Fibroblast of skin of abdomen (primary cell): ENCODE results near the gene CDT1.
"Not testable (repeated sequence)": the region's sequence is repeated elsewhere in the genome, so short reads cannot be mapped to it uniquely, and the experiment has no call there.

Experiments
- DNase-seq: peaks from one replicate; pipeline ENCODE4 v3.0.0-alpha.2; 2013

CDT1 gene

GRCh38 chr16:88769617-88770460 lies 33.8 kb upstream of the CDT1 start:
- DNase-seq: no peak

GRCh38 chr16:88770461-88771293 lies 32.9 kb upstream of the CDT1 start:
- DNase-seq: peak; percentile 82

GRCh38 chr16:88771294-88771772 lies 32.3 kb upstream of the CDT1 start:
- DNase-seq: no peak

GRCh38 chr16:88771781-88772180 lies 31.8 kb upstream of the CDT1 start:
- not testable (repeated sequence) for DNase-seq

DNA sequence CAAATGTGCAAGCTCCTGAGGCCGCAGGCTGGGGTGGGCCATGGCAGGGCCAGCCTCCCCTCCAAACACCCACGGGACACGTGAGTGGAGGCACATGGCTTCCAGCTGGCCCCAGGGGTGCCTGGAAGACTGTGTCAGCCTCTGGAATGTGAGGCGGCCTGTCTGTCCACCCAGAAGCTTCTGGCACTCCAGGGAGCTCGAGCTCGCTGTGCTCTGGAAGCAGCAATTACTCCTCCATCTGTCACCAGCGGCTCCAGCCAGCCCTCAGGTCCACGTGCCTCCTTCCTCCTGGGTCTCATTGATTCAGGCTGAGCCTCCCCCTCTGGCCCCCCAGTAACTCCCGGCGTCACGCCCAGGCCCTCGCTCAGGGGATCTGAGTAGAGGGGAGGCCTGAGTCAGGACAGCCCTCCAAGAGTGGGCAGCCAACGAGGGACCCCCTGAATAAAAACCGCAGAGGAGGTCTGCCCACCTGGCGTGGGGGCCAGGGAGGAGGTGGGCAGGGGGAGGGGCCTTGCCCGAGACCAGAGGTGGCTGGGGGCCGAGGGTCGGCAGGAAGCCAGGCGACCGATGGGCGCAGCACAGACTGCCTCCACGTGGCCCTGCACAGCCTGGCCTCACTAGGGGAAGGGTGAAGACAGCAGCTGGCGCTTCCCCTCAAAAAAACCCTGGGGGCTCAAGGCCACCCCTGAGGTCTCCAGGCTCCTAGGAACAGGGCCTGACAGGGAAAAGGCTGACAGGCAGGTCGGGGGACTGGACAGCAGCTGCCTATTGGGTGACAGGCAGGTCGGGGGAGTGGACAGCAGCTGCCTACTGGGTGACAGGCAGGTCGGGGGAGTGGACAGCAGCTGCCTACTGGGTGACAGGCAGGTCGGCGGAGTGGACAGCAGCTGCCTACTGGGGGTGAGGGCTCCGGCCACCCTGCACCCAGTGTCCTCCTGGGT lies 30.4 kb upstream of the CDT1 start:
- DNase-seq: peak; percentile 96

DNA sequence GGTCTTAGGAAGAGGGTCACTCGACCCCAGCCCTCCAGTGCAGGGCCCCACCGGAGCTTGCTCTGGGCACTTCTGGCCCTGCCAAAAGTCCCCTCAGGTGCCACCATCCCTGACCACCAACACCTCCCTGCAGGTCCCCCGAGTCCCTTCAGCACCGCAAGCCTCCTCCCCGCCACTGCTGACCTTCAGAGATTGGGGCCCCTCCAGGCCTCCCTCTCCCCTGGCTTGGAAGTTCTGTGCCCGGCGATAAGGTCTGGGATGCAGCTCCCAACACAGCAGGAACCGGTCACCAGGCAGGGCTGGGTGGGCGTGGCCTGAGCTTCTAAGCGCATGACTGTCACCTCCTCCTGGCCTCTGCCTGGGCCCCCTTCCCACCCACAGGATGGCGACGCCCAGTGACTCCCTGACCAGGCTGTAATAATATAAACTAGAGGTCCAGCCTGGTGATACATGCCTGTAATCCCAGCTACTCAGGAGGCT lies 29.7 kb upstream of the CDT1 start:
- peak; percentile 45 for DNase-seq

DNA sequence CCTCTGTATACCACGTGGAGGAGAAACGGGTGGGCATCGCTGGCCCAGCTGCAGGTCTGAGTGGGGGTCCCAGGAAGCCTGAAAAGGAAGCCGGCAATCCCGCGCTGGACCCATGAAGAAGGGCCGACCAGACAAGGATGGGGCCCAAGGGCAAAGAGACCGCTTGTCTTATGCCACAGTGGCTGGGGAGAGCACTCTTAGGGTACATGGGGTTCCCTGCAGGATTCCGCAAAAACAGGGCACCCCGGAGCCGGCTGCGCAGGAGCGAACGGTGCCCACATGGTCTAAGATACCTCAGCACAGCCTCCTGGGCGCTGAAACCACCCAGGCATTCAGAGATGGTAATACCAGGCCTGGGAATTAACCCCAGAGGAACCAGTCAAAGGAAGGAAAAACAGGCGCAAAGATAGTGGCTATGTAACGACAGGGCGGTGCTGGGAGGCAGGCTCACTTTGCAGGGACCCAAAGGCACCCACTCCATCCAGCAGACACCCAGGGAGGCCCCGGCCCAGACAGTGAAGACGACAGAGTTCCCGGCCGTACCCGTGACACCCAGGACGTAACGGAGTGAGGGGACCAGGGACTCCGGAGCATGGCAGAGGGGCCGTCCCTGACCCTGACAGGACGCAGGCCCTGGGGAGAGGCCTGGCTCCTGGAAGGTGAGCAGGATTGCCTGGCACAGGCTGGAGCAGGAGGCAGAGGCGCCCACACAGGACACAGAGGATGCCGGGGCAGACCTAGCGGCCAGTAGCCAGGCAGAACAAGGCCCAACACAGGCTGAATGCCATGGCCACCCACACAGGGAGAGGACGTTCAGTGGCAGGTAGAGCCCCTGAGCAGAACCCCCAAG lies 28.8 kb upstream of the CDT1 start:
- DNase-seq: no peak

GRCh38 chr16:88775825-88776224 lies 27.8 kb upstream of the CDT1 start:
- DNase-seq: no peak

DNA sequence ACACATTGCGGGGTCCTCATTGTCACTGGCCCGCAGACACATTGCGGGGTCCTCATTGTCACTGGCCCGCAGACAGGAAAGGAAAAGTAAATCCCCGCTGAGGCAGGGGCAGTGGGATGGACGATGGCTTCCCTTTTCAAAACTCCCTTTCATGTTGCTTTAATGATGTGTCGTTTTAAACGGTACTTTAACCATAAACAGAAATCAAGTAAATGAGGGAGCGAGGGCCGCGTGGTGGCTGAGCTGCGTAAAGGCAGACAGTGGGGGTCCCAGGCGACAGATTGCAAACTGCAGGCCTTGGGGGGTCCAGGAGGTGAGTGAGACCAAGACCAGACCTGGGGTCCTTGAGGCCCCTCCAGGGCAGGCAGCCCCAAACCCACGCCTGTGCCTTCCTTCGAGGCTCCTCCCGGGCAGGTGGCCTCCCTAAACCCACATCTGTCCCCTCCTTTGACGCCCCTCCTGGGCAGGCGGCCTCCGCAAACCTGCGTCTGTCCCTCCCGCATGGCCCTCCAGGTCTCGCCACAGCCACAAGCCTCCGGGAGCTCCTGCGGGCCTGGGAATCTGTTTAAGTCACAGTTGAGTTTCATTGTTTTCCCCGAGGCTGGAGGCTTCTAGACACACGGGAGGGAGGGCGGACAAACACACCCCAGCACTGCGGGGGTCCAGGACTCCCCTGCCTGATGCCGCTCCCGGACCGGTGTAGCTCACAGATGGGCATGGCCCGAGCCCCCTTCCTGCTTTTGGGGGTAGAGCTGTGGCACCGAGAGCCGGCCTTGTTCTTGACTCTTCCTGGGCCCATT lies 25.9 kb upstream of the CDT1 start:
- no peak for DNase-seq

- no peak for DNase-seq
These were observed 25.4 kb upstream of the CDT1 start for GRCh38 chr16:88778271-88778525.

GRCh38 chr16:88778541-88779065 lies 25.0 kb upstream of the CDT1 start:
- no peak for DNase-seq

DNA sequence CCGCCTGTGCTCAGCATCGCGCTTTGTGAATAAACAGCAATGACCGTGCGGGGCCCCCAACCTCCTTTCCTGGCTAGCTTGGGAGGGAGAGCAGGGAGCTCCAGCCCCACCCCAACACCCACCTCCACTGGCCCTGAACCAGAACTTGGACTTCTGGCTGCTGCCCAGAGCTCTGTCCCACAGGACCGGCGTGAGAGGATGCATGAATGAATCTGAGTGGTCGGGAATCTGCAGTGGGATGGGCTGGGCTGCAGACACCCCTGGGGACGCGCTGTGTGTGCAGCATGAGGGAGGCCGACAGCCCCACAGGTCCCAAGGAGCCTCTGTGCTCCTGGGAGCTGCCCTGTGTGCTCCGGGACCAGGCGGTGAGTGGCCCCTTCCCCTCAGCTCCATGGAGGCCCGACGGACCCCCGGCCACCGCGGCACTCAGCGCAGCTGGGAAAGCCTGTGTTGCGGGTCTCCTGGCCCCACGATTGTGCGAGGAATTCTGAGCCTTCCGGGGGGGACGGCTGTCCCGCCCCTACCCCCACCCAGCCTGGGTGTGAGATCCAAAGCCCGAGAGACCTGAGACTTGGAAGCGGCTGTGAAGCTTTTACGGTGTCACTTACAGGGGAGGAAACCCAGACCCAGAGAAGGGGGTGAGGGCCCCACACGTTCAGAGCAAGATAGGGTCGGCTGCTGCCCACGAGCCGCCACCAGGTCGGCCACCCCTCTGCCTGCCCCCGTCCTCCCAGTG lies 24.0 kb upstream of the CDT1 start:
- DNase-seq: no peak

GRCh38 chr16:88780142-88781062 lies 23.2 kb upstream of the CDT1 start:
- no peak for DNase-seq

- DNase-seq: no peak
These were observed 22.2 kb upstream of the CDT1 start for GRCh38 chr16:88781140-88782077.

- peak; percentile 64 for DNase-seq
These were observed 20.9 kb upstream of the CDT1 start for GRCh38 chr16:88782454-88783390.

GRCh38 chr16:88783391-88784073 lies 20.1 kb upstream of the CDT1 start:
- no peak for DNase-seq
